Kidney (tissue), 14 donors: ENCODE data around the gene MYH14. TPM values are rescaled to one million over a fixed set of nuclear protein-coding genes. Genes with fewer than 3 reads are reported as not detected.
"Not testable (repeated sequence)": the region's sequence is repeated elsewhere in the genome, so short reads cannot be mapped to it uniquely, and the experiment has no call there.

Source experiments
- DNase-seq, 5 donors: peaks; one replicate each; pipeline ENCODE4 v3.0.0-alpha.2; 2013 to 2020
- FAIRE-seq: peaks from 2 replicates; lab custom pipeline; 2012; peaks lifted over from hg19 to GRCh38; lab: Jason Lieb, UNC
- H3K27ac ChIP-seq, 2 donors: one replicate each; pipeline ENCODE4 v1.7.0; 2013; ENCODE audit warnings: low read depth in 2 of 2, low read length in 2 of 2, inconsistent platforms in 1 of 2
- H3K27me3 ChIP-seq: one replicate; pipeline ENCODE4 v1.7.1; 2013; ENCODE audit warnings: low read length, inconsistent platforms; ENCODE audit not compliant: control insufficient read depth, insufficient read depth
- H3K36me3 ChIP-seq, 3 donors: one replicate each; pipeline versions ENCODE4 v1.7.0 to v1.7.1; 2013; ENCODE audit warnings: low read length in 3 of 3, control low read depth in 1 of 3, inconsistent platforms in 1 of 3; ENCODE audit not compliant: insufficient read depth in 3 of 3, control insufficient read depth in 2 of 3
- H3K4me1 ChIP-seq, 3 donors: one replicate each; pipeline versions ENCODE4 v1.7.0 to v1.7.1; 2013; ENCODE audit warnings: low read length in 3 of 3, inconsistent platforms in 1 of 3, low read depth in 1 of 3; ENCODE audit not compliant: control insufficient read depth in 2 of 3, insufficient read depth in 2 of 3
- H3K4me3 ChIP-seq, 3 donors: one replicate each; pipeline versions ENCODE4 v1.7.0 to v1.8.1; 2013; ENCODE audit warnings: low read length in 3 of 3, control low read depth in 1 of 3, inconsistent platforms in 1 of 3
- H3K9ac ChIP-seq, 3 donors: one replicate each; pipeline versions ENCODE4 v1.7.0 to v1.7.1; 2013; ENCODE audit warnings: low read length in 3 of 3, control low read depth in 1 of 3, inconsistent platforms in 1 of 3
- H3K9me3 ChIP-seq, 3 donors: one replicate each; pipeline versions ENCODE4 v1.7.0 to v1.7.1; 2013; ENCODE audit warnings: low read length in 3 of 3, control low read depth in 1 of 3, inconsistent platforms in 1 of 3; ENCODE audit not compliant: control insufficient read depth in 2 of 3, insufficient read depth in 1 of 3
- CTCF ChIP-seq: IDR thresholded peaks from 3 replicates; pipeline ENCODE4 v1.5.1; 2012; ENCODE audit warnings: mild to moderate bottlenecking, moderate library complexity, borderline replicate concordance; ENCODE audit not compliant: insufficient read depth; ENCODE audit errors: extremely low read depth
- intact Hi-C: fragments of 100-400 bp; cut with DNase I; formaldehyde crosslinking; loops from one replicate; pipeline ENCODE4 v1.11.1; 2022
- polyA plus RNA-seq: library from polyadenylated mRNA; stranded (reverse); fragments of 350-450 nt; fragmentation: Illumina TruSeq; extraction: RNeasy Lipid Tissue Mini Kit (QIAGEN cat#74804); gene quantifications from one replicate; pipeline ENCODE4 v1.2.3, GENCODE V29; 2014; ENCODE audit warnings: low read depth, low replicate concordance; ENCODE audit not compliant: insufficient read depth
- total RNA-seq: library from RNA; stranded (reverse); fragmentation: NEBNext Ultra II Directional; extraction: Animal tissue kit (Norgen Biotek cat#: 25700); gene quantifications from one replicate; pipeline ENCODE4 v1.2.1, GENCODE V29; 2021
- donor health status: control.
- donor health status: control.
- donor health status: control.
- donor health status: control.
- donor health status: control.
- donor health status: DM: yes; HTN: yes; CAD: no.
- donor health status: Normal renal cell carcinoma (clear cell type).

The MYH14 gene
- total and polyA plus RNA-seq, 2 donors from 2014 or later: 23.9 to 81.4 TPM

- H3K27ac ChIP-seq: peak overlapping the region; percentile 89 to 95
- FAIRE-seq (no peak), DNase-seq (peak; percentile 97 to 98 (median 97))
- H3K4me3 ChIP-seq: peak overlapping the region; percentile 63 to 97 (median 79)
- peaks cover 0 to 25% (median 0%) of the 10 kb centered on the region in 3 donors for H3K4me1 ChIP-seq
- no peaks in the 10 kb centered on the region for H3K9me3 ChIP-seq
- H3K36me3 ChIP-seq: no peaks in the 10 kb centered on the region
- TF ChIP-seq CTCF: no peak
- peak overlapping the region; percentile 15 to 92 (median 91) for H3K9ac ChIP-seq
- intact Hi-C loops: no loop called here
- H3K27me3 ChIP-seq: no peaks in the 10 kb centered on the region
These were observed 129.9 kb downstream of the MYH14 start for GRCh38 chr19:50333235-50333736.

DNA sequence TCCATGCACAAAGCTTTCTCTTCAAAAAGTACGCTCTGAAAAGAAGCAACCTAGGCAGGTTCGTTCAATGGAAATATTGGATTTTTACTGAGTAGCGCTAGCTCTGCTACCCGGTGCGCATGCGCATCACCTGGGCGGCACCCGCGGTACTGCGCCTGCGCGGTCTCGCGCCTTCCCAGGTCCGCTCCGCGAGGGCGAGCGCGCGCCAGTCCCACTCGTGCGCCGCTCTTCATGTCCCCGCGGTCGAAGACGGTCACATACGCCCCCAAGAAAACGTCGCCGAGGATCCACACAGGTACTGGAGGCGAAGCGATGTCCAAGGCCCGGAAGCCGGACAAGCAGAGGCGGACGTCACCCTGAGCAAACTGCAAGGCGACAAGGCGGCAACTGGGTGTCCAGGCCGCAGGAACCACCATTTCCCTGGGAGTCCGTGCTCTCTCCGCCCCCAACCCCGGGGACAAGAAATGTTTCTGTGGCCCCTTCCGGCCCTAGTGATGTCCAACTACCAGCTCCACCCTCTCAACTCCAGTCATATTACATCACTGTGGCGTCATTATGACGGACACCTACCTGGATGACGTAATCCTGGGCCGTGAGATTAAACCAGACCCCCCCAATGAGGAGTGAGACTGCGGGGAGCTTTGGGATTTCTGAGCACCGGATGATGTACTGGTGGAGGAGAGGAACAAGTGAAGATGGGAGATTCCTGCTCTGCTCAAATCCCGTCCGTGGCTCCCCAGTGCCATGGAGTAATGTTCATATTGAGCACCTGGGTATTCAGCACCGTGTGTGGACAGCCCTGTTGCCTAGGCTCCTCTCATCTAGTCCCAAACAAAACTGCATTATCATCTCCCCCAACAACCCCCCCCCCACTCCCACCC lies 130.6 kb downstream of the MYH14 start:
- Histone ChIP-seq H3K4me3 (peak overlapping the region; percentile 63 to 97 (median 79)), H3K9ac (peak overlapping the region; percentile 15 to 92 (median 91)), H3K4me1 (peaks cover 0 to 25% (median 0%) of the 10 kb centered on the region in 3 donors), H3K9me3 (no peaks in the 10 kb centered on the region), H3K36me3 (no peaks in the 10 kb centered on the region), H3K27ac (peak overlapping the region; percentile 89 to 95), H3K27me3 (no peaks in the 10 kb centered on the region)
- peak; percentile 3 for TF ChIP-seq CTCF
- intact Hi-C loops: no loop called here
- FAIRE-seq (no peak), DNase-seq (peak in 3 of 5 donors; percentile 92 to 94 (median 92))

DNA sequence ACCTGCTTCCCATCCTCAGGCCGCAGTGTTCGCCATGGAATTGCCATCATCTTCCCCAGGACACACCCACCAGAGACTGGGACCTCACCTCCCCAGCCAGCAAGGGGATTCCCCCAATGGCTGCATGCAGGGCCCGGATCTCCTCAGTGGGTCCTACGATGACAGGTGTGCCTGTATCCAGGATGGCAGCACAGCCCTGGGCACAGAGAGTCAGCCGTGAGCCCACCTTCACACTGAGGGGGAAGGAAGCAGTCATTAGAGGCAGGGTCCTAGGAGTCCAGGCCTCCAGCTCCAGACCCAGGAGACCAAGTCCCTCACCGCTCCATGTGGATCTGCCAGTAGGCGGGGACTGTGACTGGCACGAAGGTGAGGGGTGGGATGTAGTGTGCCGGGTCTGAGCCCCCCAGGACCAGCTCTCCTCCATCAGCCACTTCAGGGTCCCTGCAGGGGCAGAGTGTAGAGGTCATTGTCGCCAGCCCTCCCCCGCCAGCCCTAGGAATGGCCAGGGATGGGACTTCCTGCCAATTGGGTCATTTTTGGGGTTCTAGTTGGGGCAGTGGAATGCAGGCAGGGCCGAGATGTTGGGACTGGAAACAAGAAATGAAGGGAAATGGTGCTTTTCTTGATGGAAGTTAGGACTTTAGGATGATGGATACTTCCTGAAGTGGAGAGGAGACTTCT lies 131.5 kb downstream of the MYH14 start:
- no peaks in the 10 kb centered on the region for H3K9me3 ChIP-seq
- DNase-seq (peak in 2 of 5 donors; percentile 66 to 69), FAIRE-seq (no peak)
- H3K4me3 ChIP-seq: no peak overlapping the region
- no peak for TF ChIP-seq CTCF
- H3K4me1 ChIP-seq: peaks cover 0 to 22% (median 0%) of the 10 kb centered on the region in 3 donors
- intact Hi-C loops: no loop called here
- H3K9ac ChIP-seq: no peak overlapping the region
- H3K36me3 ChIP-seq: no peaks in the 10 kb centered on the region
- no peaks in the 10 kb centered on the region for H3K27me3 ChIP-seq
- no peak overlapping the region for H3K27ac ChIP-seq

GRCh38 chr19:50337031-50337430 lies 133.6 kb downstream of the MYH14 start:
- H3K9ac ChIP-seq, H3K27me3 ChIP-seq, intact Hi-C loops, H3K4me1 ChIP-seq, H3K4me3 ChIP-seq, FAIRE-seq, H3K27ac ChIP-seq, H3K36me3 ChIP-seq, H3K9me3 ChIP-seq, DNase-seq: not testable (repeated sequence)
